ENCODE results near the gene MPV17.

Gene MPV17

DNA sequence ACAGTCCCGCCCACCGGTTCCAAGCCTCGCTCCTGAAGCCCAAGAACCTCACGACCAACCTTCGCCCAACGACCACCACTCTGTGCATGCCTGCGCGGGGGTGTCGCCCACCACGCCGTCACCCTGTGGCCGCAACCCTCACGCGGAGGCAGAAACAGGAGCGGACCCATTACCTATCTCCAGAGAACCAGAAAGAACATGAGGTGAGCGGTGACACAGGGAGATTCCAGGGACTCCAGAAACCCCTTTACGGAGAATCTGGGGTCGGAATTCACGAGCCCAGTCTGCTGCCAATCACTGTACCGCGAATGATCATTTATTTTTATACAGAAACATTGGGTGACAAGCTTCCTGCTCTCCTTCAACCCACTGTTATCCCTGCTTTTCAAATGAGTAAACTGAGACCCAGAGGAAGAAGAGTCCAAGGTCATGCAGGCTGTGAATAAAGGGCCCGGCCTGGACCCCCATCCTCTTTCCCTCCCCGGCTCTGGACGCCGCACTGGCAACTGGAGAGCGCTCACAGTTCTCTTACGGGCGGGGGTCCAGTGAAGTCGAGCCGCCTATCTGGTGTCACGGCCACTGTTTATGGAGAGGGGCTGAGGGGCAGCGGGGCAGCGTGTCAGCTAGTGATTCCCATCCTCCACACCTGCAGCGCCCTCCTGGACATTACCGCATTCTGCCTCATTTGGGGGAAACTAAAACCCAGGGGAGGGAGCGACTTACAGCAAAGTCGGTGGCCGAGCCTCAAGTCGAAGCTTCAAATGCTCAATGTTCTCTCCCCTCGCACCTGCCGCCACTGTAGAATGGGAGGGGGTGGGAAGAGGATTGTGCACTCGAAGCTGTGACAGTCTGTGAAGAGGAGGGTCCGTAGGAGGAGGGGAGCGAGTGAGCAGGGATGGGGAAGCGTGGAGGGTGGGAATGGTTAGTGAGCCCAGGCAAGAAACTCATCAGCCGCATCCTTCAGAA is 59.3 kb downstream of the MPV17 start:
- DNase-seq = peak; percentile 69

DNA sequence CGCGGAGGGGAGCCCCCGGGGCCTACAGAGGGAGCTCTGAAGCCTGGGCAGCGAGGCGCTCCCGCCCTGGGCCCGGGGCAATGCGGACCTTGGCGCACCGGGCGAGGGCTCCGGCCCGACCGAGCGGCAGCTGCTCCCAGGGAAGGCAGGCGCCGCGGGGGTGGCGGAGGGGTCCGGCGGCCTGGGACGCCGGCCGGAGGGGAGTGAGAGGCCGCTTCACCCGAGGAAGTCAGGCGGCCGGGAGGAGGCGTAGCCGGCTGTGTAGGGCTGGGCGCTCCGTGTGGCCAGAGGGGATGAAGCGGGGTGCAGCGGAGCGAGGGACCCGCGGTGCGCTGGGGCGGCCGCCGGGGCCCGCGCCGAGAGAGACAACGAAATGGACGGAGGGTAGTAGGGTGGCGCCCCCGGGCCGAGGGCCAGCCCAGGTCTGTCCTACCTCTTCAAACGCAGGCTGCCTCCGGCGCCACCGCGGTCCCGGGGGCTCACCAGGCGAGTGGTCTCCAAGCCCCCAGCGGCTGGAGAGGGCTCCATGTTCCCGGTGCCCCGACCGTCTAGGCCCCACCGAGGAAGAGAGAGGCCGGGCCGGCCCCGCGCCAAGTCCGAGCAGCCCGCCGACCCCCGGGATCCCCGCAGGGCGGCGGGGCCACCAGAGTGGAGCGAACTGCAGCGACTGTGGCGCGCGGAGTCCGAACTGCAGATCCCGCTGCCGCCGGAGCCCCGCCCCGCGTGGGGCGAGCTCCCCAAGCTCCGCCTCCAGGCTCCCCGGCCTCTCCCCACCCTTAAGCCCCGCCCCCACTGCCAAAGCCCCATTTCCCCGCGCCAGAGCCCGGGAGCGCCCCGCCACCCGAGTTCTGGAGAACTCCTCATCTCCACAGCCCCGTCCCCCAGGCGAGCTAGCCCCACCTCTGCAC is 60.3 kb downstream of the MPV17 start, which contains the start of gene SLC30A3:
Gene SLC30A3 (minus strand): TSS at position 669 of the 908 bp plus-strand sequence. CDS start 141 bp downstream, at position 528.
- peak; percentile 73 for DNase-seq

DNA sequence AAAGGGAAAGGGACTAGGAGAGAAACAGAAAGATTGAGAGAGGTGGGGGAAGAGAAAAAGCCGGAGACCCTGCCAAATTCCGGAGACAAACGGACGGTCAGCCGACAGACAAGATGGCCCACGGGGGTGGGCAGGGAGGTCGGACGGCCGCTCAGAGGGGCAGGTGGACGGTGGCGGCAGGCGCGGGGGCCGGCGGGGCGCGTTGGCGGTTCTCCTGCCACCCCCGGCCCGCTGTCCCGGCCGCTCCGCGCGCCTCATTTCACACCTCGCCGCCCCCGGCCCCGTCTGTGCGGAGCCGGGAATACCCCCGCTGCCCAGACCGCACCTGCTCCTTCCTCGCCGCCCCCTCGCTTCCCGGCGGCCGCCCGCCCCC is 61.0 kb downstream of the MPV17 start:
- no peak for DNase-seq

DNA sequence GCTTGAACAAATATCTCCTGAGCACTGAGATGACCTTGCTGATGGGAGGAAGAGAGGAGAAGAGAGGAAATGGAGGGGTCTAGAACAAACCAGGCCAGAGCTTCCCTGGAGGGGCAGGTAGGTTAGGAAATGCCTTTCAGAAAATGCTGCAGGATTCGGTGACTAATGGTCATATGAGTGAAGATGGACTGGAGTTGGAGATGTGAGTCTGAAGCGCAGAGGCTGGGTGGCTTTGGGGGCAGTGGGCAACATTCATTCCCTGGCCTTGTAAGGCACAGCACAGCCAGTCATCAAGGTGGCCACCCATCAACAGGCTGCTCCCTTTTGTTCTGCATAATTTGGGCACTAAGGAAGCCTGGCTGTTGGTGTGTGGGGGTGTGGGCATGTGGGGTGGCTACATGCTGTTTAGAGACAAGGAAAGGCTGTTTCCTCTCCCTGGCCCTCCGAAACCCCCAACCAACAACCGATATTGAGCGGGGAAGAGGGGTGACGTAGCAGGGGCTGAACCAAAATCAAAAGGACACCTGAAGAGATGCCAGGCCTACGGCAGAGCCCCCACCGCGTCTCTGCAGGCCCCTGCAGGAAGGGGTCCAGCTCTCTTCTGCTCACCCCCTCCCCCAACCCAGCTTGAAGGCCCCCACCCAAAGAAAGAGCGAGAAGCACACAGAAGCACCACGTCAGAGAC is 61.5 kb downstream of the MPV17 start:
- no peak for DNase-seq

Data from NCI-H82 (cell line).